Measurements from ENCODE around the gene GGN. TPM values are rescaled to one million over a fixed set of nuclear protein-coding genes. Genes with fewer than 3 reads are reported as not detected.

GGN gene
- total and polyA plus RNA-seq, 9 of the 15 experiments (the other 6 are each of a cell fraction or from before 2014, with no cell fraction given) = 0.15 to 0.33 TPM; not detected in 7

DNA sequence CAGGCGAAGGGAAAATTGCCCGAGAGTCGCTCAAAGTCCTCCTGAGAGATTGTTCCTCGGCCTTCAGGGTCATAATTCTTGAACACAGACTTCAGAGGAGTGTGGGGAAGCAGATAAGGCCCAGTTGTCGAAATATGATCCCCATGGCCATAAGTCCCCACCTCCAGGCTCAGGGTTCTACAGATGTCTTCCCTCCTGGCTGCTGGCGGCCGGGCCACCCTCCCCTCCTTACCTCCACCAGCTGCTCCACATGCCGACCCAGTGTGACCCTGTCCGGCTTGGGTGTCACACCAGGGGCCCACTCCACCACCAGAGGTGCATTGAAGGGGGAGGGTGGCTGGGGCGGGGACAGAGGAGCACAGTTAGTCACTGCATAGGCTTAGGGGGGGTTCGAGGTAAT lies 25.1 kb upstream of the GGN start (continued):
- TF ChIP-seq RBFOX2 (IDR thresholded peaks at IDR 0.05; ENCODE audit: low read depth, low read length) = peak; percentile 54
- TF ChIP-seq FOXM1 (IDR thresholded peaks at IDR 0.05; ENCODE audit: low read depth) = peak; percentile 58
- no peak for TF ChIP-seq FOXM1 (CRISPR knock-in tag; IDR thresholded peaks at IDR 0.05; ENCODE audit: low read depth)
- TF ChIP-seq MTA3 (IDR thresholded peaks at IDR 0.05; ENCODE audit: borderline replicate concordance) = peak; percentile 69; the same call in 1 of the 2 replicates
- TF ChIP-seq NRF1 (conservative IDR thresholded peaks at IDR 0.05 in 1 of 2, IDR thresholded peaks at IDR 0.05 in 1 of 2) = peak in 1 of 2 experiments; percentile 24; a peak in 1 of 4 replicates
- peak in 1 of 2 experiments; percentile 59; a peak in 2 of 4 replicates for TF ChIP-seq ARNT (IDR thresholded peaks at IDR 0.05)
- TF ChIP-seq RCOR1 (IDR thresholded peaks at IDR 0.05; ENCODE audit: borderline replicate concordance in 1 of 2, low read depth in 2 of 2, low read length in 2 of 2) = peak in 1 of 2 experiments; percentile 92; a peak in 2 of 4 replicates
- peak; percentile 32 for TF ChIP-seq ZEB2 (IDR thresholded peaks at IDR 0.05)
- peak; percentile 82 for TF ChIP-seq LEF1 (IDR thresholded peaks at IDR 0.05)
- TF ChIP-seq, protein P1, sequence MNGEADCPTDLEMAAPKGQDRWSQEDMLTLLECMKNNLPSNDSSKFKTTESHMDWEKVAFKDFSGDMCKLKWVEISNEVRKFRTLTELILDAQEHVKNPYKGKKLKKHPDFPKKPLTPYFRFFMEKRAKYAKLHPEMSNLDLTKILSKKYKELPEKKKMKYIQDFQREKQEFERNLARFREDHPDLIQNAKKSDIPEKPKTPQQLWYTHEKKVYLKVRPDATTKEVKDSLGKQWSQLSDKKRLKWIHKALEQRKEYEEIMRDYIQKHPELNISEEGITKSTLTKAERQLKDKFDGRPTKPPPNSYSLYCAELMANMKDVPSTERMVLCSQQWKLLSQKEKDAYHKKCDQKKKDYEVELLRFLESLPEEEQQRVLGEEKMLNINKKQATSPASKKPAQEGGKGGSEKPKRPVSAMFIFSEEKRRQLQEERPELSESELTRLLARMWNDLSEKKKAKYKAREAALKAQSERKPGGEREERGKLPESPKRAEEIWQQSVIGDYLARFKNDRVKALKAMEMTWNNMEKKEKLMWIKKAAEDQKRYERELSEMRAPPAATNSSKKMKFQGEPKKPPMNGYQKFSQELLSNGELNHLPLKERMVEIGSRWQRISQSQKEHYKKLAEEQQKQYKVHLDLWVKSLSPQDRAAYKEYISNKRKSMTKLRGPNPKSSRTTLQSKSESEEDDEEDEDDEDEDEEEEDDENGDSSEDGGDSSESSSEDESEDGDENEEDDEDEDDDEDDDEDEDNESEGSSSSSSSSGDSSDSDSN (IDR thresholded peaks at IDR 0.05; ENCODE audit: borderline replicate concordance in 1 of 2, low read depth in 2 of 2, low read length in 2 of 2) = peak; percentile 49 to 90; a peak in 3 of 4 replicates
- TF ChIP-seq BHLHE40 (IDR thresholded peaks at IDR 0.05; ENCODE audit: low read length) = peak; percentile 46; the same call in 1 of the 2 replicates
- TF ChIP-seq TBP (optimal IDR thresholded peaks at IDR 0.05; ENCODE audit: low read depth, low read length) = peak; percentile 29
- TF ChIP-seq ATF7 (IDR thresholded peaks at IDR 0.05) = peak; percentile 49; the same call in 1 of the 2 replicates
- peak in 1 of 2 experiments; percentile 24; a peak in 2 of 4 replicates for TF ChIP-seq SIX5 (IDR thresholded peaks at IDR 0.05; ENCODE audit: borderline replicate concordance in 1 of 2, insufficient read depth in 1 of 2, low read depth in 1 of 2, low read length in 2 of 2)
- peak; percentile 81; the same call in 1 of the 2 replicates for TF ChIP-seq CTBP1 (IDR thresholded peaks at IDR 0.05; ENCODE audit: borderline replicate concordance)
- peak; percentile 65 for TF ChIP-seq TRIM28 (IDR thresholded peaks at IDR 0.05)
- TF ChIP-seq PBX2 (CRISPR knock-in tag; IDR thresholded peaks at IDR 0.05; ENCODE audit: low read depth) = no peak
- TF ChIP-seq PBX2 (tag; conservative IDR thresholded peaks at IDR 0.05; ENCODE audit: low read depth) = peak; percentile 89
- TF ChIP-seq MBD2 (IDR thresholded peaks at IDR 0.05; ENCODE audit: borderline replicate concordance, low read depth) = 0 out of 2 replicates have a peak, but pooled peaks have one; percentile 44
- peak; percentile 79 for TF ChIP-seq STAT5A (IDR thresholded peaks at IDR 0.05; ENCODE audit: borderline replicate concordance, low read length)
- TF ChIP-seq TARDBP (IDR thresholded peaks at IDR 0.05) = no peak
- TF ChIP-seq CBFA2T3 (IDR thresholded peaks at IDR 0.05) = peak; percentile 96
- TF ChIP-seq, protein P2, sequence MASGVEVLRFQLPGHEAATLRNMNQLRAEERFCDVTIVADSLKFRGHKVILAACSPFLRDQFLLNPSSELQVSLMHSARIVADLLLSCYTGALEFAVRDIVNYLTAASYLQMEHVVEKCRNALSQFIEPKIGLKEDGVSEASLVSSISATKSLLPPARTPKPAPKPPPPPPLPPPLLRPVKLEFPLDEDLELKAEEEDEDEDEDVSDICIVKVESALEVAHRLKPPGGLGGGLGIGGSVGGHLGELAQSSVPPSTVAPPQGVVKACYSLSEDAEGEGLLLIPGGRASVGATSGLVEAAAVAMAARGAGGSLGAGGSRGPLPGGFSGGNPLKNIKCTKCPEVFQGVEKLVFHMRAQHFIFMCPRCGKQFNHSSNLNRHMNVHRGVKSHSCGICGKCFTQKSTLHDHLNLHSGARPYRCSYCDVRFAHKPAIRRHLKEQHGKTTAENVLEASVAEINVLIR (CRISPR knock-in tag; IDR thresholded peaks at IDR 0.05) = no peak

Data from K562 (cell line).